Colonic mucosa (tissue), 4 donors: ENCODE results near the gene RFX3. TPM values are rescaled to one million over a fixed set of nuclear protein-coding genes. Genes with fewer than 3 reads are reported as not detected.
"Not testable (repeated sequence)": the region's sequence is repeated elsewhere in the genome, so short reads cannot be mapped to it uniquely, and the experiment has no call there.

ENCODE experiments used
- DNase-seq: peaks from one replicate; pipeline ENCODE4 v3.0.0-alpha.2; 2020
- H3K27ac ChIP-seq: fragments of 200-600 bp; one replicate; pipeline ENCODE4 v1.8.0; 2021
- H3K27me3 ChIP-seq: fragments of 200-600 bp; one replicate; pipeline ENCODE4 v1.8.0; 2021
- H3K36me3 ChIP-seq: fragments of 200-600 bp; one replicate; pipeline ENCODE4 v1.8.0; 2021
- H3K4me1 ChIP-seq: fragments of 200-600 bp; one replicate; pipeline ENCODE4 v1.8.0; 2021; ENCODE audit warnings: mild to moderate bottlenecking
- H3K4me3 ChIP-seq: fragments of 200-600 bp; one replicate; pipeline ENCODE4 v1.8.0; 2021
- H3K9ac ChIP-seq, 2 donors: one replicate each; pipeline ENCODE4 v1.7.0; 2013; ENCODE audit warnings: control low read depth in 2 of 2, low read depth in 2 of 2, low read length in 2 of 2
- H3K9me3 ChIP-seq: fragments of 200-600 bp; one replicate; pipeline ENCODE4 v1.8.0; 2021
- intact Hi-C: fragments of 100-400 bp; cut with DNase I; formaldehyde crosslinking; loops from one replicate; pipeline ENCODE4 v1.14.1; 2022
- total RNA-seq, 2 donors: library from RNA; stranded (reverse); fragmentation: NEBNext Ultra II Directional in 1 of 2; extraction: Animal tissue kit (Norgen Biotek cat#: 25700) in 1 of 2; gene quantifications; one replicate each; pipeline ENCODE4 v1.2.1, GENCODE V29; 2021
- TF ChIP-seq, protein P1 (sequence below): fragments of 200-600 bp; IDR thresholded peaks from one replicate; pipeline ENCODE4 v1.8.0; 2022; ENCODE audit warnings: antibody characterized with exemption, mild to moderate bottlenecking
- donor health status: healthy.
- donor health status: DM: no; HTN: no; CAD: no.
- donor health status: DM: no; HTN: no; CAD: no.

RFX3 gene
- total RNA-seq, 2 donors from 2014 or later: 9.8 to 12.1 TPM

GRCh38 chr9:3330792-3331420, 194.9 kb downstream of the RFX3 start:
- Histone ChIP-seq H3K27me3 (no peaks in the 10 kb centered on the region), H3K4me1 (no peaks in the 10 kb centered on the region), H3K9ac (no peak overlapping the region), H3K27ac (no peak overlapping the region), H3K4me3 (no peak overlapping the region), H3K9me3 (no peaks in the 10 kb centered on the region), H3K36me3 (no peaks in the 10 kb centered on the region)
- intact Hi-C loops: loop anchor here (10.0 kb wide), 1 partner anchor 104 kb away; no protein-coding TSS in a partner anchor
- DNase-seq: no peak
- TF ChIP-seq, protein P1, sequence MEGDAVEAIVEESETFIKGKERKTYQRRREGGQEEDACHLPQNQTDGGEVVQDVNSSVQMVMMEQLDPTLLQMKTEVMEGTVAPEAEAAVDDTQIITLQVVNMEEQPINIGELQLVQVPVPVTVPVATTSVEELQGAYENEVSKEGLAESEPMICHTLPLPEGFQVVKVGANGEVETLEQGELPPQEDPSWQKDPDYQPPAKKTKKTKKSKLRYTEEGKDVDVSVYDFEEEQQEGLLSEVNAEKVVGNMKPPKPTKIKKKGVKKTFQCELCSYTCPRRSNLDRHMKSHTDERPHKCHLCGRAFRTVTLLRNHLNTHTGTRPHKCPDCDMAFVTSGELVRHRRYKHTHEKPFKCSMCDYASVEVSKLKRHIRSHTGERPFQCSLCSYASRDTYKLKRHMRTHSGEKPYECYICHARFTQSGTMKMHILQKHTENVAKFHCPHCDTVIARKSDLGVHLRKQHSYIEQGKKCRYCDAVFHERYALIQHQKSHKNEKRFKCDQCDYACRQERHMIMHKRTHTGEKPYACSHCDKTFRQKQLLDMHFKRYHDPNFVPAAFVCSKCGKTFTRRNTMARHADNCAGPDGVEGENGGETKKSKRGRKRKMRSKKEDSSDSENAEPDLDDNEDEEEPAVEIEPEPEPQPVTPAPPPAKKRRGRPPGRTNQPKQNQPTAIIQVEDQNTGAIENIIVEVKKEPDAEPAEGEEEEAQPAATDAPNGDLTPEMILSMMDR: no peak

- TF ChIP-seq, protein P1: no peak
- Histone ChIP-seq H3K27ac (no peak overlapping the region), H3K9ac (no peak overlapping the region), H3K4me1 (no peaks in the 10 kb centered on the region), H3K9me3 (no peaks in the 10 kb centered on the region), H3K36me3 (no peaks in the 10 kb centered on the region), H3K4me3 (no peak overlapping the region), H3K27me3 (no peaks in the 10 kb centered on the region)
- intact Hi-C loops: no loop called here
- no peak for DNase-seq
Measured at GRCh38 chr9:3329361-3329760, 196.4 kb downstream of the RFX3 start.

- no peaks in the 10 kb centered on the region for H3K9me3 ChIP-seq
- no peak overlapping the region for H3K27ac ChIP-seq
- TF ChIP-seq, protein P1: no peak
- H3K36me3 ChIP-seq: no peaks in the 10 kb centered on the region
- H3K4me3 ChIP-seq: no peak overlapping the region
- H3K9ac ChIP-seq: no peak overlapping the region
- DNase-seq: no peak
- H3K27me3 ChIP-seq: no peaks in the 10 kb centered on the region
- no peaks in the 10 kb centered on the region for H3K4me1 ChIP-seq
- intact Hi-C loops: no loop called here
Measured at GRCh38 chr9:3323714-3324113, 202.1 kb downstream of the RFX3 start.

DNA sequence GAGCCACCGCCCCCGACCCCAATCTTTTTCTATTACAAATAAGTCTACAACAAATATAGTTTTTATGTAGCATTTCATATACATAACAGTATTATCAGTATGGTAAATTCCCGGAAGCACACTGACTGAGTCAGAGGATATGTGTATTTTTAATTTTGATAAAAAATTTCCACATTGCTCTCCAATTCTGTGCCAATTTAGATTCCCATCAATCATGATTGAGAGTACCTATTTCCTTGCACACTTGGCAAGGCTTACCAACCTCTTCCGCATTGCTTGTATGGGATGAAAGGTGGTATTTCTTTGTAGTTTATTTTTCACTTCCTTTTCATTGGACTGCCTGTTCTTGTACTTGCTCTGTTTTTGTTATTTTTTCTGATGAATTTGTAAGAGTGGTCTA, 204.6 kb downstream of the RFX3 start:
- no peaks in the 10 kb centered on the region for H3K27me3 ChIP-seq
- H3K9me3 ChIP-seq: no peaks in the 10 kb centered on the region
- DNase-seq: no peak
- intact Hi-C loops: no loop called here
- H3K9ac ChIP-seq: no peak overlapping the region
- no peak overlapping the region for H3K4me3 ChIP-seq
- no peak overlapping the region for H3K27ac ChIP-seq
- H3K4me1 ChIP-seq: no peaks in the 10 kb centered on the region
- no peaks in the 10 kb centered on the region for H3K36me3 ChIP-seq
- TF ChIP-seq, protein P1: no peak

DNA sequence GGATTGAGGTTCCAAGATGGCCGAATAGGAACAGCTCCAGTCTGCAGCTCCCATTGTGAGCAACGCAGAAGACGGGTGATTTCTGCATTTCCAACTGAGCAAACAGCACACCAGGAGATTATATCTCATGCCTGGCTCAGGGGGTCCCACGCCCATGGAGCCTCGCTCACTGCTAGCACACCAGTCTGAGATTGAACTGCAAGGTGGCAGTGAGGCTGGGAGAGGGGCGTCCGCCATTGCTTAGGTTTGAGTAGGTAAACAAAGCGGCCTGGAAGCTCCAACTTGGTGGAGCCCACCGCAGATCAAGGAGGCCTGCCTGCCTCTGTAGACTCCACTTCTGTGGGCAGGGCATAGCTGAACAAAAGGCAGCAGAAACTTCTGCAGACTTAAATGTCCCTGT, 213.2 kb downstream of the RFX3 start:
- H3K4me1 ChIP-seq, DNase-seq, H3K36me3 ChIP-seq, H3K27me3 ChIP-seq, H3K9ac ChIP-seq, H3K27ac ChIP-seq, H3K9me3 ChIP-seq, H3K4me3 ChIP-seq, intact Hi-C loops: not testable (repeated sequence)

DNA sequence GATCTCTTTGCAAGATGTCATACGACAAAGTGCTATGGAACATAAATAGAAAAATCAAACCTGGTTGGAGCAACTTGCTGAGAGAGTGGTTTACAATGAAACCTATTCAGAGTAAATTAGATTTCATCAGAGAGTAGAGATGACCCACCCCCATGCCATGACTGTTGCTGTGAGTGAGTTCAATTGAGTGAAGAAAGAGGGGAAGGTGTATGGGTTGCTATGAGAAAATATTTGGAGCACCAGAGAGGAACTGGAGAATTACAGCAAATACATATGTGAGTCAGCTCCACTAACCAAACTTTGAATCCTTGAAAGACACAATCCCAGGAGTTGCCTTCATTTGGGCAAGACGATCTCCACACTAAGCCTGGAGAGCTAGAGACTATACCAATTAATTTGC, 217.2 kb downstream of the RFX3 start:
- Histone ChIP-seq H3K9ac (no peak overlapping the region), H3K27me3 (no peaks in the 10 kb centered on the region), H3K4me3 (no peak overlapping the region), H3K36me3 (no peaks in the 10 kb centered on the region), H3K27ac (no peak overlapping the region), H3K4me1 (no peaks in the 10 kb centered on the region), H3K9me3 (no peaks in the 10 kb centered on the region)
- TF ChIP-seq, protein P1: no peak
- no peak for DNase-seq
- intact Hi-C loops: no loop called here

DNA sequence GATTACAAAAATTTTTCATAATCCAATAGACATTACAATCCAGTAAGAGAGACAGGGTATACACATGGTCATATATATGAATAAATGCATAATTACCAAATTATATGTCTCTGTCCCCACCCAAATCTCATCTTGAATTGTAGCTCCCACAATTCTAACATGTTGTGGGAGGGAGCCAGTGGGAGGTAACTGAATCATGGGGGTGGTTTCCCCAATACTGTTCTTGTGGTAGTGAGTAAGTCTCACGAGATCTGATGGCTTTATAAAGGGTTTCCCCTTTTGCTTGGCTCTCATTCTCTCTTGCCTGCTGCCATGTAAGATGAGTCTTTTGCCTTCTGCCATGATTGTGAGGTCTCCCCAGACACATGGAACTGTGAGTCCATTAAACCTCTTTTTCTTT, 221.4 kb downstream of the RFX3 start:
- H3K27ac ChIP-seq, intact Hi-C loops: not testable (repeated sequence)

More for the DNA sequence above, 221.4 kb downstream of the RFX3 start:
- not testable (repeated sequence) for H3K4me1 ChIP-seq, H3K9ac ChIP-seq, H3K36me3 ChIP-seq, H3K4me3 ChIP-seq, DNase-seq, H3K9me3 ChIP-seq, H3K27me3 ChIP-seq
